22Rv1 (cell line): Measurements from ENCODE around the gene MOB3B.

ENCODE experiments used
- H3K27ac ChIP-seq: fragments of 450-650 bp; 2 replicates; pipeline ENCODE4 v1.5.1; 2017
- CTCF ChIP-seq: fragments of 450-650 bp; IDR thresholded peaks from 2 replicates; pipeline ENCODE4 v1.5.1; 2017; ENCODE audit warnings: mild to moderate bottlenecking
- ZFX ChIP-seq: fragments of 450-650 bp; IDR thresholded peaks from 2 replicates; pipeline ENCODE4 v1.6.1; 2017; ENCODE audit warnings: antibody characterized with exemption, borderline replicate concordance

Gene MOB3B

DNA sequence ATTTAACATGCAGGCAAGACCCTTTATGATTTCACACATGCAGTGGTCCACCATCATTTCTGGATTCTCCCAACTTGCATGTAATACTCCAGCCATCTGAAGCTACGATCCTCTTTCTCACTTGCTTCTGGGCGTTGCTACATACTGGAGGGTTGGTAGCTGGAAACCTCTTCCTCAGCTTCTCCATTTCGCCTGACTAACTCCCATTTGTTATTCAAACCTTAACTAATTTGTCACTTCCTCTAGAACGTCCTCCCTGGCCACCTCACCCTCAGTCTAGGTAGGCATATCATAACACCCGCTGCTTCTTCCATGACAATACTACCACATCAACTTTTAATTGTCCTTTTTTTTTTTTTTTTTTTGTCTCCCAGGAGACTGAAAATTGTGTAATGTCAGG is 160.0 kb downstream of the MOB3B start:
- no peak overlapping the region for H3K27ac ChIP-seq
- TF ChIP-seq ZFX: no peak
- no peak for TF ChIP-seq CTCF

DNA sequence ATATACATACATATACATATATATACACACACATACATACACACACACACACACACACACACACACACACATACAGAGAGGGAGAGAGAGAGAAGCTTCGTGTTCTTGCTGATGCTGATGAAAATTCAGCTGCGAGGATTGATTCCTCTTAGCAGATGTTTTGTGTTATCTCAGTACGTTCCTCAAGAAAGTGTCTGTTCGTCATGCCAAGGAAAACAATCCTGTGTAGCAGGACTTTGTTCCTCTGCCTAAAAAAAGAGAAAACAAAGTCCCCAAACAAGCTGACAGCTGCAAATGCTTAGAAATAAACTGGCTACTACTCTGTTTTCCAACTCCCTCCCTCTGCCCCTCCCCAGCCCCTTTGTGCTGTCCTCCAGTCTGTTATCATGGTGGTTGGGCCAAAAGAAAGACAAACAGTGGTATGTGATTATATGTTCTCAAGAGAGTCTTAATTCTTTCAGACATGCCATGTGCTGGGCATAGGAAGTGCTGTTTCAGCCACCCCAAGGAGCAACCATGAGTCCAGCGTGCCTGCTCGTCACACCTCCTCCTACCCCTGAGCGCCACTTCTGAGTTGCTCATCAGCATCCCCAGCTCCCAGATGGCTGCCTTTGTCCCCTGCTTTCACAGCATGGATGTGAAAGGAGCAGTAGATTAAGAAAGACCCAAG is 161.2 kb downstream of the MOB3B start:
- TF ChIP-seq ZFX: no peak
- TF ChIP-seq CTCF: no peak
- peak overlapping the region; percentile 22; the same call in 1 of the 2 replicates for H3K27ac ChIP-seq

DNA sequence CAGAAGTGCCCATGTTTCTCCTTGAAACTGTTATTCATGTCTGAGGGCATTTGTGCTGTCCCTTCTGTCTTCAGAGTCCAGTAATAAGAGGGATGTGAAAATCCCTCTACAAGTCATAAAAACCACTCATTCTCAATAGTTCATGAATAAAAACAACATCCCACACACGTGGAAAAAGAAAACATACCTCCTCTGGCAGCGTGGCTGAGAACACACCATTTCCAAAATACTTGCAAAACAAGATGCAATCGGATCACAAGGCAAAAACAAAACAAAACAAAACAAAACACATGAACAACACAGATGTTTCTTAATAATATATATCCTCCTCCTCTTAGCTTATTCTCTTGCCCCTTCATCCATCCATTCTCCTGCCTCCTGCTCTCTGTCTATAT is 161.7 kb downstream of the MOB3B start:
- H3K27ac ChIP-seq: no peak overlapping the region
- TF ChIP-seq ZFX: no peak
- no peak for TF ChIP-seq CTCF

DNA sequence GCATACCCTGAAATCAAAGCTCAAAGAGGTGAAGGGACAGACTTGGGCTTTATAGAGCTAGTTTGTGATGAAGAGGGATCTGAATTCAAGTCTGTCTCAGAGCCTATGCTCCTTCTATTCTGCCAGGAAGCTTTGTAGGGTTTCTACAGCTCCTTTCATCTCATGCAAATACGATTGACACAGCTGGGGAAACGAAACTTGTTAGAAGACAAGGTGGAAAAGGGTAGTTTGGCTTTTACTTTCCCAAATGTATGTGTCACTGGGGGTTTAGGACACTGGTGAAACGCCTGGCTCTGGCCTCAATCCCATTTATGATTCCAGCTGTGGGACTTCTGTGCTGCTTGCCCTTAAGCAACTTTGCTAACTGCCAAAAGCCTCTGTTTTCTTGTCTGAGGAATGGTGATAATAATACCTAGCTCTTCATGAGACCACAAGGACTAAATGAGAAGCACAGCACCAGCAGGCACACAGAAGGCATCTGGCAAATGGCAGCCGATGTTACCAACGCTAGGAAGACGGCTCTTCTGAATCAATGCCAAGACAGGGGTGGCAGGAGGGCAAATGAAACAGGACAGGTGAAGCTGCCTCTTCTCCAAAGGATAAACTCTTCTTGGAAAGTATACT is 162.3 kb downstream of the MOB3B start:
- TF ChIP-seq CTCF (no peak), ZFX (no peak)
- no peak overlapping the region for H3K27ac ChIP-seq

GRCh38 chr9:27365707-27366376 is 163.8 kb downstream of the MOB3B start:
- H3K27ac ChIP-seq: no peak overlapping the region
- no peak for TF ChIP-seq ZFX
- no peak for TF ChIP-seq CTCF

DNA sequence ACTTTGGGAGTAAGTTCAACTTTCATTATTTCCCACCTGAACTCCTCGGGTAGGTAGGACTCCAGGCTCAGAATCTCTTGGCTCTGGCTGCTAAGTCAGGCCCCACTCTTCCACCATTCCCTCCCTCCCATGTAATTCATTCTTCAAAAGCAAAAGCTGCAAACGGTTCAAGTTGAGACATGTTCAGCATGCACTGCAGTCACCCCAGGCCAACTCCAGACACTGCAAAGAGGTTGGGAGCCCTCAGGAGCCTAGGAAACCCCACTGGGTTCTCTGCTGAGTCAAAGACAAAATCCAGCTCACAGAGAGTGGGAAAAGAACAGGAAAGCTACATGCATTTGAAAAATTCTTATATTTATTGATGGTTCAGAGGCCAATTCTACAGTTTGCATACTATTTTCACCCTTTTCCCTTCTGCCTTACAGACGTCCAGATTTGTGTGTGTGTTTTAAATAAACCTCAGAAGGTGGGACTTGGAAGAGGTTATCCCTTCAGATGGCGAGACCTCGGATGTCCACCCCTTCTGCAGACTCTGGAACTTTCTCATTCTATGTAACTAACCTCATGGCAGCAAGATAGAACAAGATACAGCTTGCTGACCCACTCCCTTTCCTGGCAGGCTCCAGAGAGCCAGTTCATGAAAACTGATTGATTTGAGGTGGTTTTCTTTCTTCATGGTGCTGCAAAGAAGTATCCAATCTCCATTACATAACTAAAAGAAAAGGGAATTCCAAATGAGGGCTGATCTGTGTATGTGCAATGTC is 167.0 kb downstream of the MOB3B start:
- TF ChIP-seq CTCF (no peak), ZFX (no peak)

DNA sequence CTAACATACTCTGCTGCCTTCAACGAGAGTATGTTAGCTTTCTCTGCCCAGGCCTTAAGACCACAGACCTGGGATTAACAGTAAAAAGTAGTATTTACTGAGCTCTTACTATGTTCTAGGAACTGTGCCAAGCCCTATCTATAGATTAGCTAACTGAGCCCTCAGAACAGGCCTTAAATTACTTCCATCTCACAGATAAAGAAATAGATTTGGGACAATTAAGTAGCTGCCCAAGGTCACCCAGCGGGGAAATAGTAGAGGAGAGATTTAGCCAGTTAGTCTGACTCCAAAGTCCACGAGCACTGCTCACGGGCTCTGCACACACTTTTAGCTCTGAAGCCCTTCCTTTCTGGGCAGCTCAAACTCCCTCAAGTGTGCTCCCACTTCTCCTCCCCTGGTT is 168.1 kb downstream of the MOB3B start:
- H3K27ac ChIP-seq: no peak overlapping the region
- TF ChIP-seq ZFX: no peak
- TF ChIP-seq CTCF: no peak

More for the DNA sequence above, 167.0 kb downstream of the MOB3B start:
- H3K27ac ChIP-seq: no peak overlapping the region
